ENCODE data around the gene CRYZ.

GRCh38 chr1:74681851-74682250, 51.0 kb downstream of the CRYZ start:
- TF ChIP-seq GATA2 (IDR thresholded peaks at IDR 0.05; ENCODE audit: low read depth, low read length), result no peak
- TF ChIP-seq GATA3 (IDR thresholded peaks at IDR 0.05; ENCODE audit: low read depth, low read length), result no peak

Data from SH-SY5Y (cell line).